ENCODE data around the gene MBD3L4.
"Not testable (repeated sequence)": the region's sequence is repeated elsewhere in the genome, so short reads cannot be mapped to it uniquely, and the experiment has no call there.

Gene MBD3L4
- 0 reads per million in 4 donors for total RNA-seq

- not testable (repeated sequence) for DNase-seq
These were observed at the start of gene MBD3L4 for GRCh38 chr19:7040079-7040478. MBD3L4 (minus strand) TSS chr19:7040179; CDS start chr19:7040144, 35 bp downstream.

GRCh38 chr19:7088999-7089398 is 49.0 kb upstream of the MBD3L4 start:
- no peak for DNase-seq

DNA sequence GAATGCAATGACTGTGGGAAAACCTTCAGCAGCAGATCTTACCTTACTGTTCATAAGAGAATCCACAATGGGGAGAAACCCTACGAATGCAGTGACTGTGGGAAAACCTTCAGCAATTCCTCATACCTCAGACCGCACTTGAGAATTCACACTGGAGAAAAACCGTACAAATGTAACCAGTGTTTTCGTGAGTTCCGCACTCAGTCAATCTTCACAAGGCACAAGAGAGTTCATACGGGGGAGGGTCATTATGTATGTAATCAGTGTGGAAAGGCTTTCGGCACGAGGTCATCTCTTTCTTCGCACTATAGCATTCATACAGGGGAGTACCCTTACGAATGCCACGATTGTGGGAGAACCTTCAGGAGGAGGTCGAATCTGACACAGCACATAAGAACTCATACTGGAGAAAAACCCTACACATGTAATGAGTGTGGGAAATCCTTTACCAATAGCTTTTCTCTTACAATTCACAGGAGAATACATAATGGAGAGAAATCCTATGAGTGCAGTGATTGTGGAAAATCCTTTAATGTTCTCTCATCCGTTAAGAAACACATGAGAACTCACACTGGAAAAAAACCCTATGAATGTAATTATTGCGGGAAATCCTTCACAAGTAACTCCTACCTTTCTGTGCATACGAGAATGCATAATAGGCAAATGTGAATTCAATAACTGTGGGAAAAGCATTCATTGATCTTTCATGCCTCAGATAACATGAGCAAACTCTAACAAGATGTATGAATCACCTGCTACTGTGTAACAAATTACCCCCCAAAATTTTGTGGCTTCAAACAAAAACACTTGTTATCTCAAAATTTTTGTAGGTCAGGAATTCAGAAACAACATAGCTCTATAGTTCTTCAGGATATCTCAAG is 43.3 kb upstream of the MBD3L4 start:
- peak in 1 of 5 donors; percentile 29 for DNase-seq

- DNase-seq: no peak
These were observed 38.0 kb upstream of the MBD3L4 start for GRCh38 chr19:7078008-7078407.

DNA sequence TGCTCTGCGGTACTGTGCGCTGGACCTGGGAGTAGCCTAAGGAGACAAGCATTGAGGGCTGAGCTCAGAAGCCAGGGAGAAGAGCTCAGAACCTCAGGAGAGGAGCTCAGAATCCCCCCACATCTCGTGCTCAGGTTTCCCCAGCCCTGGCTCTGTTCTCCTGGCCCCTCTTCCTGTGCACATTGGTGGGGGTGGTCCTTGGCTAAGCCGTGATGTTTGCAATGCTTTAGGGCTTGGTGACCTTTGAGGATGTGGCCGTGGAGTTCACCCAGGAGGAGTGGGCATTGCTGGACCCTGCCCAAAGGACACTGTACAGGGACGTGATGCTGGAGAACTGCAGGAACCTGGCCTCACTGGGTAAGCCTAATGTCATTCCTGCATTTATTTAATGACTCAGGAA is 36.2 kb upstream of the MBD3L4 start:
- no peak for DNase-seq

DNA sequence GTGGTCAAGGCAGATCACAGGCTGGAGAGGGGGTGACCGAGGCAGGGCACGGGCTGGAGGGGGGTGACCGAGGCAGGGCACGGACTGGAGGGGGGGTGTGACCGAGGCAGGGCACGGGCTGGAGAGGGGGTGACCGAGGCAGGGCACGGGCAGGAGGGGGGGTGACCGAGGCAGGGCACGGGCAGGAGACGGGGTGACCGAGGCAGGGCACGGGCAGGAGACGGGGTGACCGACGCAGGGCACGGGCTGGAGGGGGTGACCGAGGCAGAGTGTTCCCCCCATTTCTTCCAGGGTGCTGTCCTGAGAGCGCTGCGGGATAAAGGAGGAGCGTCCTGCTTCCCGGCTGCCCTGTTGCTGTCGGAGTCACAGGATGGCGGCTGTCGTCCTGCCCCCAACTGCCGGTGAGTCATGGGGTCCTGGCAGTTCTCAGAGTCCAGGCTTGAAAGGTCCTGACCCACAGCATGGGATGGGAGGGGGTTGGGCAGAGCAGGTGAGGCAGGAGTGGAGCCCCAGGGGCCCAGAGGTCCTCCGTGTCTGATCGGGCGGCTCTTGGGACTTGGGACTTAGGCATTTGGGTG is 34.8 kb upstream of the MBD3L4 start:
- no peak for DNase-seq

DNA sequence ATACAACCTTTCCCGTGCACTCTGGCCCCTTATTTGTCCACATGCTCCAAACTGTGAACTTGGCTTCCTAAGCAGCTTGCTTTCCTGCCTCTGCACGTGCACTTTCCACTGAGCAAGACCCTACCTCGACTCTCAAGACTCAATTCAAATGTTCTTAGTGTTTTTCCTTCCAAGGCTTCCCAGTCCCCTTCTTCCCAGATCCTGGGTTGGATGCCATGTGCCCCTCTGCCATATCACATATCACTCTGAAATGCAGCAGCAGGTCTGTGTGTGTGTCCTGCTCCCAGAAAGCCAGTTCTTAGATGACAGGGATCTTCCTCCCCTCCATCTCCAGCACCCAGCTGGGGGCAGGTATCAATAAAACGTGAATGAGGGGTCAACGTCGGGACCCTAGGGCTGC is 32.6 kb upstream of the MBD3L4 start:
- no peak for DNase-seq

- no peak for DNase-seq
These were observed 29.9 kb upstream of the MBD3L4 start for GRCh38 chr19:7069904-7070226.

DNA sequence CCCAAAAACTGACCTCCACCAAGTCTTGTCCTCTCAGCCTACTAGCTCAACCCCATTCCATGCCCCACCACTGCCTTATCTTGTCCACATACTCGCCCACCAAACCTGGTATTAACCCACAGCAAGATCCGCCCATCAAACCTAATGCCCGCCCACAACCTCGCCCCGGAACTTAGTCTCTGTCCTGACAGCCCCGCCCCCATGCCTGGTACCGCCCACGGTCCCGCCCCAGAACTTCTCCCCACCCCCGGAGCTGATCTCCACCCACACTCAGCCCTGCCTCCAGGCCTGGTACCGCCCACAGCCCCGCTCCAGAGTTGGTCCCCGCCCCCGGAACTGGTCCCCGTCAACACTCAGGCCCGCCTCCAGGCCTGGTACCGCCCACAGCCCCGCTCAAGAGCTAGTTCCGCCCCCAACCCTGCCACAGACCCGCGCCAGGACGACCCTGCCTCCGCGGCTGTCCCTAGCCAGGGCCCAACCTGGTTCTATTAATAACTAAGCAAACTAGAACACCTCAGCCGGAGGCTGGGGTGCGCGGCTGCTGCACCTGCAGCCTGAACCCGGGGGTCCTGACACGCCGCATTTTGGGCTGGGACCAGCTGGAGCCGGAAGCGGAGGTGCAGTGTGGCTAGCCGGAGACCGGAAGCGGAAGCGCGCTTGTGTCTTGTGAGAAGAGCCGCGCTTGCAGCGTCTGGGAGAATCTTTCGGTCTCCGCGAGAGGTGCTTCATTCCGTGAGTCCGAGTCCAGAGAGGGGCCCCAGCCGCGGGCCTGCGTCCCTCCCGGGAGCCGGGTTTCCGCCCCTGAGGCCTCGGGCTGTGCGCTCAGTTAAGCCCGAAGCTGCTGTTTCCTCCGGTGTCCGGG is 29.3 kb upstream of the MBD3L4 start, which contains the start of gene ZNF557:
ZNF557 (plus strand) TSS at position 662 of the 862 bp plus-strand sequence. CDS start 5,372 bp downstream, outside the sequence.
- peak; percentile 98 to 100 (median 99) for DNase-seq

- DNase-seq: no peak
These were observed 28.6 kb upstream of the MBD3L4 start for GRCh38 chr19:7068599-7068998.

- no peak for DNase-seq
These were observed 27.7 kb upstream of the MBD3L4 start for GRCh38 chr19:7067716-7068115.

DNA sequence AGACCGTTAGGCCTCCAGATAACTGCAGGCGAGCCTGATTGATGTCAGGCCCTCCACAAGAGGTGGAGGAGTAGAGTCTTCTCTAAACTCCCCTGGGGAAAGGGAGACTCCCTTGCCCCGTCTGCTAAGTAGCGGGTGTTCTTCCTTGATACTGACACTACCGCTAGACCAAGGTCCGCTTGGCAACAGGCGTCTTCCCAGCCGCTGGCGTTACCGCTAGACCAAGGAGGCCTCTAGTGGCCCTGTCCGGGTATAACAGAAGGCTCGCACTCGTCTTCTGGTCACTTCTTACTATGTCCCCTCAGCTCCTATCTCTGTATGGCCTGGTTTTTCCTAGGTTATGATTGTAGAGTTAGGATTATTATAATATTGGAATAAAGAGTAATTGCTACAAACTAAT is 27.1 kb upstream of the MBD3L4 start:
- DNase-seq: not testable (repeated sequence)

DNA sequence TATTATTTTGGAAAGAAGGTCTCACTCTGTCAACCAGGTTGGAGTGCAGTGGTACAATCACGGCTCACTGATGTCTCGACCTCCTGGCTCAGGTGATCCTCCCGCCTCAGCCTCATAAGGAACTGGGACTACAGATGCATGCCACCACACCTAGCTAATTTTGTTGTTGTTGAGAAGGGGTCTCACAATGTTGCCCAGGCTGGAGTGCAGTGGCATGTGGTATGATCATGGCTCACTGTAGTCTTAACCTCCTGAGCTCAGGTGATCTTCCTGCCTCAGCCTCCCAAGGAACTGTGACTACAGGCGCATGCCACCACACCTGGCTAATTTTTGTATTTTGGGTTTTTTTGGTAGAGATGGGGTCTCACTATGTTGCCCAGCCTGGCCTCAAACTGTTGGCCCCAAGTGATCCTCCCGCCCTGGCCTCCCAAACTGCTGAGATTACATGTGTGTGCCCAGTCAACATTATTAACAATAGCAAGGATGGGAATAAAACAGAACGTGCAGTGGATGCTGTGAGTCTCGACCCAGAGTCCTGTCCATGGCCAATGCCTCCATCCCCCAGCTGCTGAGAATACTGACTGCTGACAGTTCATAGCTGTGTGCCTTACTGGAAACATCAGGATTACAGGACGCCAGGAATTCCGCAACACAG is 23.9 kb upstream of the MBD3L4 start:
- DNase-seq: no peak

DNA sequence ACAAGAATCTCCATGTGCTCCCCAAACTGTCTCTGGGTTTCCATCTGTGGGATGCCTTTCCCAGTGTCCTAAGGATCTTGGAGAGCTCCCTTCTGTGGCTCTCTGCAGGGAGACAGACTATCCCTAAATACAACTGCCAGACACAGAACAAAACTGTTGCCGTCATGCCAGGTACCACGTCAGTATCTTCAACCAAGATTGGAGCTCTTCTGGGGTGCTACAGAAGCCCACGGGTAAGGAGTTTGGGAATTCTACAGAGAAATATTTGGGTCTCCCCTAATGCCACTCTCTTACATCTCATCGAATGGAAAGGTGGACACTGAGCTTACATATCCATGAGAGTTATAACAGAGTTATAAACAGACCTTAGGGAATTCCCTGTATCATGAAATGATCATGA is 23.4 kb upstream of the MBD3L4 start:
- DNase-seq: no peak

GRCh38 chr19:7059977-7060376 is 20.0 kb upstream of the MBD3L4 start:
- DNase-seq: not testable (repeated sequence)

DNA sequence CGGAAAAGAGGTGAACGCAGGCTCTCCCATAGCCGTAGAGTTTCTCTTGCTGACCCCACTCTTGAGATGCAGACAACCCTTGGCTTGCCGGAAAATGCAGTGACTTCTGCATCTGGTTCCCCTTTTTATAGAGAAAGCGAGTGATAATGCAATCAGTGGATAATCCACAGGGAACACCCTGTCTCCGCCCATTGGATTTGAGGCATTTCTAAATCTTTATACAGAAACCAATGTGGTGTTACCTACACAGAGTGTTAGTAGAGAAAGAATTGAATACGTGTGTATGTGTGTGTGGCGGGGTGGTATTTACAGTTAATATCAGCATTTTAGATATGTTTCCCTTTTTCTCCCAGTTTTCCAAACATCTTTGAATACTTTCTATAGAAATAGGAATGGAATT is 18.6 kb upstream of the MBD3L4 start, which contains the start of gene MBD3L3:
MBD3L3 (minus strand) TSS at position 101 of the 400 bp plus-strand sequence; CDS start at position 30, 71 bp downstream.
- DNase-seq: not testable (repeated sequence)

GRCh38 chr19:7056371-7056770 is 16.4 kb upstream of the MBD3L4 start:
- DNase-seq: not testable (repeated sequence)

DNA sequence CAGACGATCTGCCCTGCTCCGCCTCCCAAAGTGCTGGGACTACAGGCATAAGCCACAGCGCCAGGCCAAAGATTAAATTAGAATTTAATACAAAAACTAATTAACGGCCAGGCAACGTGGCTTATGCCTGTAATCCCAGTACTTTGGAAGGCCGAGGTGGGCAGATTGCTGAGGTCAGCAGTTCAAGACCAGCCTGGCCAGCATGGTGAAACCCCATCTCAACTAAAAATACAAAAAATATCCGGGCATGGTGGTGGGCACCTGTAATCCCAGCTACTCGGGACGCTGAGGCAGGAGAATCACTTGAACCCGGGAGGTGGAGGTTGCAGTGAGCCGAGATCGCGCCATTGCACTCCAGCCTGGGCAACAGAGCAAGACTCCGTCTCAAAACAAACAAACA is 15.7 kb upstream of the MBD3L4 start:
- DNase-seq: not testable (repeated sequence)

- DNase-seq: not testable (repeated sequence)
These were observed 14.8 kb upstream of the MBD3L4 start for GRCh38 chr19:7054635-7055368.

- DNase-seq: not testable (repeated sequence)
These were observed 12.9 kb upstream of the MBD3L4 start for GRCh38 chr19:7052896-7053295.

- DNase-seq: not testable (repeated sequence)
These were observed 11.4 kb upstream of the MBD3L4 start for GRCh38 chr19:7051421-7051820.

GRCh38 chr19:7049021-7049420 is 9.0 kb upstream of the MBD3L4 start, which contains the start of gene MBD3L2:
MBD3L2 (plus strand) TSS chr19:7049321; CDS start chr19:7049374, 53 bp downstream.
- DNase-seq: not testable (repeated sequence)

Data from T-helper 1 cell (primary cell).